Measurements from ENCODE around the gene ZFR. TPM values are rescaled to one million over a fixed set of nuclear protein-coding genes. Genes with fewer than 3 reads are reported as not detected.

The ZFR gene
- total and polyA plus RNA-seq, 7 donors: 25.8 to 99.9 (median 71.8) TPM

GRCh38 chr5:32392039-32392438 is 52.5 kb downstream of the ZFR start:
- Histone ChIP-seq H3K36me3 (peaks cover 10 to 97% (median 36%) of the 10 kb centered on the region in 4 donors), H3K27ac (no peak overlapping the region), H3K27me3 (no peaks in the 10 kb centered on the region), H3K9me3 (no peaks in the 10 kb centered on the region), H3K4me3 (no peak overlapping the region), H3K4me1 (peaks cover 0 to 20% (median 18%) of the 10 kb centered on the region in 4 donors)
- 52 to 66% methylated on average over 3 of the region's 3 CpGs for WGBS, 2 donors
- no peak for TF ChIP-seq POLR2A (IDR thresholded peaks at IDR 0.05)
- DNase-seq: no peak
- intact Hi-C loops (cut with DNase I): no loop called here

- H3K27ac ChIP-seq: peak overlapping the region in 2 of 4 donors; percentile 3 to 19
- 87 to 88% methylated on average over 10 of the region's 10 CpGs for WGBS, 2 donors
Observed at GRCh38 chr5:32390819-32391591, 53.5 kb downstream of the ZFR start.

GRCh38 chr5:32388432-32389129 is 56.0 kb downstream of the ZFR start:
- Histone ChIP-seq H3K27ac (peak overlapping the region; percentile 10 to 54 (median 43)), H3K4me1 (peaks cover 0 to 32% (median 21%) of the 10 kb centered on the region in 4 donors), H3K9me3 (no peaks in the 10 kb centered on the region), H3K27me3 (no peaks in the 10 kb centered on the region), H3K36me3 (peaks cover 0 to 97% (median 22%) of the 10 kb centered on the region in 4 donors), H3K4me3 (no peak overlapping the region)
- intact Hi-C loops (cut with DNase I): no loop called here
- no peak for DNase-seq
- 61 to 68% methylated on average over 6 of the region's 6 CpGs for WGBS, 2 donors
- TF ChIP-seq POLR2A (IDR thresholded peaks at IDR 0.05): no peak
- TF ChIP-seq POLR2AphosphoS5 (IDR thresholded peaks at IDR 0.05): no peak
- TF ChIP-seq EP300 (IDR thresholded peaks at IDR 0.05): no peak
- TF ChIP-seq CTCF (IDR thresholded peaks at IDR 0.05): no peak

More at GRCh38 chr5:32390819-32391591, 53.5 kb downstream of the ZFR start:
- H3K4me3 ChIP-seq: no peak overlapping the region
- no peaks in the 10 kb centered on the region for H3K27me3 ChIP-seq
- peak in 1 of 4 donors; percentile 30 for TF ChIP-seq POLR2AphosphoS5 (IDR thresholded peaks at IDR 0.05)
- TF ChIP-seq EP300 (IDR thresholded peaks at IDR 0.05): no peak
- peaks cover 2 to 97% (median 27%) of the 10 kb centered on the region in 4 donors for H3K36me3 ChIP-seq
- DNase-seq: no peak
- peaks cover 0 to 30% (median 21%) of the 10 kb centered on the region in 4 donors for H3K4me1 ChIP-seq
- intact Hi-C loops (cut with DNase I): no loop called here
- H3K9me3 ChIP-seq: no peaks in the 10 kb centered on the region

- Histone ChIP-seq H3K36me3 (peaks cover 0 to 99% (median 23%) of the 10 kb centered on the region in 4 donors), H3K4me1 (peaks cover 0 to 32% (median 21%) of the 10 kb centered on the region in 4 donors), H3K4me3 (no peak overlapping the region), H3K9me3 (no peaks in the 10 kb centered on the region), H3K27ac (peak overlapping the region; percentile 13 to 54 (median 43)), H3K27me3 (no peaks in the 10 kb centered on the region)
- no peak for DNase-seq
- TF ChIP-seq POLR2AphosphoS5 (IDR thresholded peaks at IDR 0.05) (no peak), EP300 (IDR thresholded peaks at IDR 0.05) (no peak), POLR2A (IDR thresholded peaks at IDR 0.05) (no peak), CTCF (IDR thresholded peaks at IDR 0.05) (no peak)
- intact Hi-C loops (cut with DNase I): no loop called here
Observed at GRCh38 chr5:32387841-32388240, 56.7 kb downstream of the ZFR start.

- Histone ChIP-seq H3K36me3 (peaks cover 0 to 99% (median 24%) of the 10 kb centered on the region in 4 donors), H3K27me3 (no peaks in the 10 kb centered on the region), H3K9me3 (no peaks in the 10 kb centered on the region), H3K4me1 (peaks cover 0 to 32% (median 21%) of the 10 kb centered on the region in 4 donors), H3K27ac (peak overlapping the region; percentile 13 to 54 (median 26)), H3K4me3 (no peak overlapping the region)
- DNase-seq: no peak
- 78 to 88% methylated on average over 3 of the region's 3 CpGs for WGBS, 2 donors
- intact Hi-C loops (cut with DNase I): no loop called here
- TF ChIP-seq POLR2AphosphoS5 (IDR thresholded peaks at IDR 0.05) (peak in 1 of 4 donors; percentile 5), POLR2A (IDR thresholded peaks at IDR 0.05) (no peak), CTCF (IDR thresholded peaks at IDR 0.05) (no peak), EP300 (IDR thresholded peaks at IDR 0.05) (no peak)
Observed at GRCh38 chr5:32387211-32387610, 57.3 kb downstream of the ZFR start.
